K562 treated with DMSO at 1 percent for 4 hours (cell line): ENCODE data around the gene GPR173. TPM values are rescaled to one million over a fixed set of nuclear protein-coding genes. Genes with fewer than 3 reads are reported as not detected.

Experiments used
- total RNA-seq: library from RNA; unstranded; fragments of 300-600 nt; gene quantifications from 2 replicates; pipeline ENCODE4 v1.2.3, GENCODE V29; 2022; ENCODE audit not compliant: insufficient read depth

The GPR173 gene
- not detected in 2 replicates for total RNA-seq

GRCh38 chrX:53048169-53049126 is at the start of gene GPR173:
Gene GPR173 (plus strand): TSS chrX:53048789. CDS start chrX:53076622, 27,833 bp downstream.

GRCh38 chrX:53081925-53082772 is 33.6 kb downstream of the GPR173 start, which contains the start of gene TSPYL2:
Gene TSPYL2 (plus strand): TSS chrX:53082367. CDS start chrX:53082499, 132 bp downstream.

GRCh38 chrX:53093748-53094581 is 45.4 kb downstream of the GPR173 start, which contains the start of gene KANTR:
Gene KANTR (plus strand): TSS chrX:53094142. CDS start chrX:53124273, 30,131 bp downstream.

Other genes with a start within 250 kb of the GPR173 start
- not detected in 2 replicates for gene XAGE5, start 237.5 kb upstream of the GPR173 start, total RNA-seq
- not detected in 2 replicates for gene XAGE3, start 180.7 kb upstream of the GPR173 start, total RNA-seq
- 8.6 and 12.1 TPM in 2 replicates for gene FAM156B, start 151.5 kb upstream of the GPR173 start, total RNA-seq
- 2.9 and 11.4 TPM in 2 replicates for gene FAM156A, start 90.3 kb upstream of the GPR173 start, total RNA-seq
- 13.1 and 14.7 TPM in 2 replicates for gene TSPYL2, start 33.6 kb downstream of the GPR173 start, total RNA-seq
- gene KANTR, start 45.4 kb downstream of the GPR173 start, total RNA-seq: 0.71 and 1.9 TPM in 2 replicates
- 57.0 and 68.5 TPM in 2 replicates for gene KDM5C, start 176.4 kb downstream of the GPR173 start, total RNA-seq
- 22.8 and 28.7 TPM in 2 replicates for gene IQSEC2, start 232.8 kb downstream of the GPR173 start, total RNA-seq